ENCODE data around the gene CPNE5. TPM values are rescaled to one million over a fixed set of nuclear protein-coding genes. Genes with fewer than 3 reads are reported as not detected.

CPNE5 gene
- total and polyA plus RNA-seq, 4 donors, result 0.93 to 5.2 (median 3.8) TPM

- TF ChIP-seq, protein P1, sequence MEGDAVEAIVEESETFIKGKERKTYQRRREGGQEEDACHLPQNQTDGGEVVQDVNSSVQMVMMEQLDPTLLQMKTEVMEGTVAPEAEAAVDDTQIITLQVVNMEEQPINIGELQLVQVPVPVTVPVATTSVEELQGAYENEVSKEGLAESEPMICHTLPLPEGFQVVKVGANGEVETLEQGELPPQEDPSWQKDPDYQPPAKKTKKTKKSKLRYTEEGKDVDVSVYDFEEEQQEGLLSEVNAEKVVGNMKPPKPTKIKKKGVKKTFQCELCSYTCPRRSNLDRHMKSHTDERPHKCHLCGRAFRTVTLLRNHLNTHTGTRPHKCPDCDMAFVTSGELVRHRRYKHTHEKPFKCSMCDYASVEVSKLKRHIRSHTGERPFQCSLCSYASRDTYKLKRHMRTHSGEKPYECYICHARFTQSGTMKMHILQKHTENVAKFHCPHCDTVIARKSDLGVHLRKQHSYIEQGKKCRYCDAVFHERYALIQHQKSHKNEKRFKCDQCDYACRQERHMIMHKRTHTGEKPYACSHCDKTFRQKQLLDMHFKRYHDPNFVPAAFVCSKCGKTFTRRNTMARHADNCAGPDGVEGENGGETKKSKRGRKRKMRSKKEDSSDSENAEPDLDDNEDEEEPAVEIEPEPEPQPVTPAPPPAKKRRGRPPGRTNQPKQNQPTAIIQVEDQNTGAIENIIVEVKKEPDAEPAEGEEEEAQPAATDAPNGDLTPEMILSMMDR (IDR thresholded peaks at IDR 0.05; ENCODE audit: control extremely low read depth, extremely low read depth), result no peak
- 93 to 95% methylated on average over 11 of the region's 11 CpGs for whole genome bisulfite sequencing, 2 donors
- Histone ChIP-seq H3K4me1 (ENCODE audit: control insufficient read depth in 5 of 5, insufficient read depth in 5 of 5, low read length in 5 of 5) (peaks cover 0 to 5% (median 4%) of the 10 kb centered on the region in 5 donors), H3K36me3 (ENCODE audit: control insufficient read depth in 4 of 4, insufficient read depth in 4 of 4, low read length in 4 of 4) (no peaks in the 10 kb centered on the region), H3K9me3 (ENCODE audit: control insufficient read depth in 4 of 4, insufficient read depth in 3 of 4, low read length in 3 of 4) (no peaks in the 10 kb centered on the region), H3K4me3 (no peak overlapping the region), H3K9ac (ENCODE audit: insufficient read depth in 1 of 2, low read length in 2 of 2) (no peak overlapping the region), H3K27me3 (ENCODE audit: control insufficient read depth in 3 of 3, insufficient read depth in 3 of 3, low read length in 2 of 3) (no peaks in the 10 kb centered on the region), H3K27ac (ENCODE audit: low read depth in 1 of 2, low read length in 1 of 2) (no peak overlapping the region)
- ATAC-seq (ENCODE audit: insufficient read depth, low FRiP score) (no peak), DNase-seq (no peak)
Measured at GRCh38 chr6:36740818-36741179, 98.4 kb downstream of the CPNE5 start.

- Histone ChIP-seq H3K9ac (ENCODE audit: insufficient read depth in 1 of 2, low read length in 2 of 2) (no peak overlapping the region), H3K4me3 (no peak overlapping the region), H3K27me3 (ENCODE audit: control insufficient read depth in 3 of 3, insufficient read depth in 3 of 3, low read length in 2 of 3) (no peaks in the 10 kb centered on the region), H3K36me3 (ENCODE audit: control insufficient read depth in 4 of 4, insufficient read depth in 4 of 4, low read length in 4 of 4) (no peaks in the 10 kb centered on the region), H3K4me1 (ENCODE audit: control insufficient read depth in 5 of 5, insufficient read depth in 5 of 5, low read length in 5 of 5) (peaks cover 0 to 10% (median 5%) of the 10 kb centered on the region in 5 donors), H3K9me3 (ENCODE audit: control insufficient read depth in 4 of 4, insufficient read depth in 3 of 4, low read length in 3 of 4) (no peaks in the 10 kb centered on the region), H3K27ac (ENCODE audit: low read depth in 1 of 2, low read length in 1 of 2) (no peak overlapping the region)
- ATAC-seq (ENCODE audit: insufficient read depth, low FRiP score) (no peak), DNase-seq (no peak)
- 72 to 79% methylated on average over 13 of the region's 13 CpGs for WGBS, 2 donors
- TF ChIP-seq, protein P1 (IDR thresholded peaks at IDR 0.05; ENCODE audit: control extremely low read depth, extremely low read depth), result no peak
Measured at GRCh38 chr6:36739947-36740817, 99.1 kb downstream of the CPNE5 start.

DNA sequence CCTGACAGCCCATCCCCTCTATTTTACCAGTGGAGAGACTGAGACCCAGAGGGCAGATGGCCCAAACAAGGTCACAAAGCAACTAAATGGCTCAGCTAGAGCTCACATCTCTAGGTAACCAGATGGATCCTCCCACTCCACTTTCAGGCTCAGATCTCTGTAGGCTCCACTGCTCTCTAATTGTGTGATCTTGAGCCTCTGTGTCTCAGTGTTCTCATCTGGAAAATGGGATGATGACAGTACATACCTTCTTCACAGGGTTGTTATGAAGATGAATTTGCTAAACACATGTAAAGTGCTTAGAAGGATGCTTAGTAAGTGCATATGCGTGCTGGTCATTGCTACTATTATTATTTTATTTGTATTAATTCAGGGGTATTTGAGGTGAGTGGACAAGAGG, 101.1 kb downstream of the CPNE5 start:
- Histone ChIP-seq H3K9ac (ENCODE audit: insufficient read depth in 1 of 2, low read length in 2 of 2) (no peak overlapping the region), H3K4me3 (no peak overlapping the region), H3K4me1 (ENCODE audit: control insufficient read depth in 5 of 5, insufficient read depth in 5 of 5, low read length in 5 of 5) (peaks cover 0 to 17% (median 7%) of the 10 kb centered on the region in 5 donors), H3K27me3 (ENCODE audit: control insufficient read depth in 3 of 3, insufficient read depth in 3 of 3, low read length in 2 of 3) (no peaks in the 10 kb centered on the region), H3K27ac (ENCODE audit: low read depth in 1 of 2, low read length in 1 of 2) (no peak overlapping the region), H3K36me3 (ENCODE audit: control insufficient read depth in 4 of 4, insufficient read depth in 4 of 4, low read length in 4 of 4) (no peaks in the 10 kb centered on the region), H3K9me3 (ENCODE audit: control insufficient read depth in 4 of 4, insufficient read depth in 3 of 4, low read length in 3 of 4) (no peaks in the 10 kb centered on the region)
- TF ChIP-seq, protein P1 (IDR thresholded peaks at IDR 0.05; ENCODE audit: control extremely low read depth, extremely low read depth), result no peak
- DNase-seq (no peak), ATAC-seq (ENCODE audit: insufficient read depth, low FRiP score) (no peak)
- WGBS, 2 donors, result 95 to 96% methylated on average over 1 of the region's 1 CpG

Data from lung (tissue), 12 donors.